GM18951 (cell line): Measurements from ENCODE around the gene DPM3.
A peak's percentile ranks its signal among the peaks of the same experiment; 100 is the strongest.

ENCODE experiments used
- POLR2A ChIP-seq: IDR thresholded peaks from 4 replicates; pipeline ENCODE4 v1.6.1; 2011; ENCODE audit warnings: mild to moderate bottlenecking; ENCODE audit not compliant: insufficient read length, insufficient read depth; ENCODE audit errors: extremely low read depth
- in situ Hi-C: fragments of 300-500 bp; cut with MboI; formaldehyde crosslinking; loops from one replicate; pipeline ENCODE4 v1.12.0; 2022; ENCODE audit warnings: low sequenced_read_pairs, mixed read lengths, inconsistent platforms; ENCODE audit not compliant: unreplicated experiment

The DPM3 gene

DNA sequence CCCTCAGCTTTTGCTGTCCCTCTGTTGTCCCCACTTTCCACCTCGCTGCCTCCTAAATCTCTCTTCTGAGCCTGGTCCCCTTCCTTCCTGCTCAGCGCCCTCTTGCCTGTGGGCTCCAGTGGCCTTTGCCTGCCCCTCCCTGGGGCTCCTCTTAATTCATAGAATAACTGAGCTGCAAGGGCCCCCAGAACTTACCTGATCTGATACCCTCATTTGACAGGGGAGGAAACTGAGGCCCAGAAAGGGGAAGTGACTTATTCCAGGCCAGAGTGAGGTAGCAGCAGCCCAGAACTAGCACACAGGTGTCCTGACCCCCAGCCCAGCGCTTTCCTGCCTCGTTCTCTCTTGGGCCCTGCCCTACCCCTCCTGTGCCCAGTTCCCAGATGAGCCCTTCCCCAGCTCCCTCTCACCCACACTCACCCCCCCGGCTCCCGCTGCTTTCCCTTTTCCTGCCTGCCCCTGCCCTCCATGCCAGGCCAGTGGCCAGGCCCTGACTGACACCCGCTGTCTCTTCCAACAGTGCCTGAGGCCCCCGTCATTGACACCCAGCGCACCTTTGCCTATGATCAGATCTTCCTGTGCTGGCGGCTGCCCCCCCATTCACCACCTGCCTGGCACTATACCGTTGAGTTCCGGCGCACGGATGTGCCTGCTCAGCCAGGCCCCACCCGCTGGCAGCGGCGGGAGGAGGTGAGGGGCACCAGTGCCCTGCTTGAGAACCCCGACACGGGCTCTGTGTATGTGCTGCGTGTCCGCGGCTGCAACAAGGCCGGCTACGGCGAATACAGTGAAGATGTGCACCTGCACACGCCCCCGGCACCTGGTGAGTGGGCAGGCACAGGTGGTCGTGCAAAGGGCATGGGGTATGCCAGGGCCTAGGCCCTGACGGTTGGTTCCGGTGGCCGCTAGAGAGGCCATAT lies 39.0 kb upstream of the DPM3 start:
- TF ChIP-seq POLR2A: no peak
- in situ Hi-C loops: no loop called here

DNA sequence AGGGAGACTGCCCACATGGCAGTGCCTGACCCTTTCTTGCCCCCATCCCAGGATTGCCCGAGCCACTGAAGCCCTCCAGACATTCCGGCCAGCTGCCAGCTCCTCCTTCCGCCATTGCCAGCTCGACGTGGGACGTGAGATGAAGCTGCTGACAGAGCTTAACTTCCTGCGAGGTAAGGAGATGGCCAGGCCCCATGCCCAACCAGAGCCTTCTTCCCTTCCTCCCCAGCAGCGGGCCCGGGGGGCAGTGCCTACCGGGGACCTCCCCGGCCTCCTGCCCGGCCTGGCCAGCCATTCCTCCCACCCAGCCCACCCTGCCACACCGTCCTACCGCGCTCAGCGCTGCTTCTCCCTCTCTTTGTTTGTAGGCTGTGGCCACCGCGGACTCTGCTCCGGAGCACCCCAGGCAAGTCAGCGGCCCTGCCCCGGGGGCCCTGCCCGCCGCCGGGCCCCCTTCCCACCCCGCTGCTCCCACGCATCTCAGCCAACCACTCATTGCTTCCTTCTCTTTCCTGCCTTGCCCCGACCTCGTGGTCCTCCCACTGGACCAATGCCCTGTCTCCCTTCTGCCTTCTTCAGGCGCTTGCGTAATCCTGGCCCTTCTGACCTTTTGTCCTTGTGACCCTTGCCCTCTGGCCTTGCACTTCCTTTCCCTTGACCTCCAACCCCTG lies 38.2 kb upstream of the DPM3 start:
- TF ChIP-seq POLR2A: no peak
- in situ Hi-C loops: no loop called here

DNA sequence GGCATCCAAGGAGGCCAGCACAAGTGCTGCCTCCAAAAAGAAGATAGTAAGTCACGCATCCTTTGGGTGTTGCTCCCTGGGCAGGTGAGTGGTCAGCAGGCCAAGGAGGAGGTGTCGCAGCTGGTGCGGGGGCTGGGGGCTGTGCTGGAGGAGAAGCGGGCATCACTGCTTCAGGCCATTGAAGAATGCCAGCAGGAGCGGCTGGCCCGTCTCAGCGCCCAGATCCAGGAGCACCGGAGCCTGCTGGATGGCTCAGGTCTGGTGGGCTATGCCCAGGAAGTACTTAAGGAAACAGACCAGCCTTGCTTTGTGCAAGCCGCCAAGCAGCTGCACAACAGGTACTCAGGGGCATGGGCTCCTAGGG lies 37.6 kb upstream of the DPM3 start:
- TF ChIP-seq POLR2A: no peak
- in situ Hi-C loops: no loop called here

DNA sequence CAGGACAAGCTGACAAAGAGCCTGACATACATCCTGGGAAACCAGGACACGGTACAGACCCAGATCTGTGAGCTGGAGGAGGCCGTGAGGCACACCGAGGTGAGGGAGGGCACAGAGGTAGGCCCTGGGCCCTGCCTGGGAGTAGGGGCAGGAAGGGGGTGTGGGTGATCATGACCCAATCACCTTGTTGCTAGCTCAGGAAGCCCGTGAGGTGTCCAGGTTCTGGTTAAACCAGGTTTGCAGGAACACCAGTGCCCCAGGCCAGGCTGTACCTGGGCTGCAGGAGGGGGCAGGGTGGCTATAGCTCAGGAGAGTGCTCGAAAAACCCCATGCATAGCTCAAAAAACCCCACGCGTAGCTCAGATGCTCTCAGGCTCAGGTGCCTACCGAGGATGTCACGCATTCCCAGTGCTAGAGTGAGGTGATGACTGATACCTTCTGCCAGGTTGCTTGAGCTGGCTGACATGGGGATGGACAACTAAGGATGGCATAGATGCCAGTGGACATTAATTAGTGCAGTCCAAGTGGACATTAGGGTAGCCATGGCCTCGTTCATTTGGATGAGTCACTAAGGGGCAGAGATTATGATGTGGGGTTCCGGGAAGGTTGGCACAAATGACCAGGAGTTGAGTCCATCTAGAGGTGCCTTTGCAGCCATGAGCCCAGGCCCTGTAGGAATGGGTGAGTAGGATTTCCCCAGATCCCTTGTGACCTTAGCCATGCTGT lies 37.0 kb upstream of the DPM3 start:
- TF ChIP-seq POLR2A: no peak

DNA sequence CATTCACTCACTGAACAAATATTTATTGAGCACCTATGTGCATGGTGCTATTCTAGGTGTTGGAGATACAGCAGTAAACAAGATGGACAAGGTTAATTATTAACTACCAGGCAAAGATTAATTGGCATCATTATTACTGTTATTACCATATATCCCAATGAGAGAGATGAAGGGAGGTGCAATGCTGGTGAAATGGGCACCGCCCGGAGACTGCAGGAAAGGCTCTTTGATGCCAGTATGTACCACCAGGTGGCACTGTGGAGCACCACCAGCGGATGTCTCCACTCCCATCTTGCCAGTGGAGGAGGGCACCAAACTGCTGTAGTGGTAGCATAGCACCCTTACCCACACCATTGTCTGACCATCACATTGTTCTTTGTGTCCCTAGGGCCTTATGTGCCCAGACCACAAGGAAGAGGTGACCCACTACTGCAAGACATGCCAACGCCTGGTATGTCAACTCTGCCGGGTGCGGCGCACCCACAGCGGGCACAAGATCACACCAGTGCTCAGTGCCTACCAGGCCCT lies 36.3 kb upstream of the DPM3 start:
- no peak for TF ChIP-seq POLR2A
- in situ Hi-C loops: no loop called here

More for the DNA sequence above, 37.0 kb upstream of the DPM3 start:
- in situ Hi-C loops: no loop called here

DNA sequence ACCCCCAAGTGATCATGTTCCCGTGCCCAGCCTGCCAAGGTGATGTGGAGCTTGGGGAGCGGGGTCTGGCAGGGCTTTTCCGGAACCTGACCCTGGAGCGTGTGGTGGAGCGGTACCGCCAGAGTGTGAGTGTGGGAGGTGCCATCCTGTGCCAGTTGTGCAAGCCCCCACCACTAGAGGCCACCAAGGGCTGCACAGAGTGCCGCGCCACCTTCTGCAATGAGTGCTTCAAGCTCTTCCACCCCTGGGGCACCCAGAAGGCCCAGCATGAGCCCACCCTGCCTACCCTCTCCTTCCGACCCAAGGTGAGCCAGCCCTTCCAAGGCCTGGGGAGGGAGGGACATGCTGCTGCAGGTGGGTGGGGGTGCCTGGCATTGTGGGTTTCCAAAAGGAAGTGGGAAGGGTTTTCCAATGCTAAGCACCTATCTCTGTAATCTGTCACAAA lies 35.6 kb upstream of the DPM3 start:
- no peak for TF ChIP-seq POLR2A
- in situ Hi-C loops: no loop called here

DNA sequence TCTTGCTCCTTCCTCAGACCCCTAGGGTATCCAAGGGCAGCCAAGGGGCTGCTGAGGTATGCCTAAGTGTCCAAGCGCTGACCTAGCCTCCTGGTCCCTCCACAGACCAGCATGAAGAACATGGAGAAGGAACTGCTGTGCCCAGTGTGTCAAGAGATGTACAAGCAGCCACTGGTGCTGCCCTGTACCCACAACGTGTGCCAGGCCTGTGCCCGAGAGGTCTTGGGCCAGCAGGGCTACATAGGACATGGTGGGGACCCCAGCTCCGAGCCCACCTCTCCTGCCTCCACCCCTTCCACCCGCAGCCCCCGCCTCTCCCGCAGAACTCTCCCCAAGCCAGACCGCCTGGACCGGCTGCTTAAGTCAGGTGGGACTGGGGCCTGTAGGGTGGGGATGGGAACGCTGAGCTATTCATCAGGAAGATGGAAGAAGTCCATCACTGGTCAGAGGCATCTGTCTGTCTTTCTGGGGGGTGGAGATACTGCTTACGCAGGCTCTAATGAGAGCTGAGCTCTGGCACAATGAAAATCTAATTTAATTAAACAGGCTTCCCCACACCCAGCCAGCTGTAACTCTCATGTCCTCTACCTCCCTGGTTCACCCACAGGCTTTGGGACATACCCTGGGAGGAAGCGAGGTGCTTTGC lies 35.1 kb upstream of the DPM3 start:
- in situ Hi-C loops: no loop called here
- no peak for TF ChIP-seq POLR2A

DNA sequence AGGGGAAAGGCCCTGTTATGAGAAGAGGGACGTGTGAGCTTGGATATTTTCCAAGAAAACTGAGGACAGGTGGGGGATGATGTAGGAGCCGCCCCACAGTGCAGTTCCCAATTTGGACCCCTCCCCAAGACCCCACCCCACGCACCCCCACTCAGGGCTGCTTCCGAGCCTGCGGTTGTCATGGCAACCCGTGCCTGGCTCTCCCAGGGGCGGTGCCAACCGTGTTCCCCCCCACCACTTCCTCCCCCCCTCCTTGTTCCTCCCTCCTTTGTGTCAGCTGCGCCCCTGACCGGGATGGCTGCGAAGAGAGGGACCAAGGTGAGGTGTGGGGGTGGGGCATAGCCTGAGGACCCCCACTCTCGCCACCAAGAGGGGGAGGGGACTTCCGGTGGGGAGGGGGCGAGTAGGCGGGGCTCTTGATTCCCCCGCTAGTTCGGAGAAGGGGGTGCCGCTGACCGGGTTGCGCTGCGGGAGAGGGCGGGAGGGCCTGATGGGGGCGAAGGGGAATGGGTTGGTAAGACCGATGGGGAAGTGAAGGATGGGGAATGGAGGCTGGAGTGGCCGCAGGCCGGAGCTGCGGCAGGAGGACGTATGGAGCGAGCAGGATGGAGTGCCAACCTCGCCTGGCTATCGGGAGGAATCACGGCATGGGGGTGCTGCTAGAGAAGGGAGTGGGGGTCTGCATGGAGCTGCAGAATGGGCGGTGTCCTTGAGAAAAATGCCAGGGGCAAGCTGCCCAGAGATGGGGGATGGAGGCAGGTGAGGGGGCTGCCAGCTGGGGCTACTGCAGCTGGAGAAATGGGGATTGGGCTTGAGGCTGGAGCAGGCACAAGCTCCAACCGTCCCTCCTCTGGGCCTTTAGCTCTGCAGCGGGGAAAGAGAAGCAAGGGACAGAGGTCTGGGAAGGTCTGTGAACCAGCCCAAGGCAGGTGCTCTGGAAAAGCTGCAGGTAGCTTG lies 34.3 kb upstream of the DPM3 start:
- in situ Hi-C loops: loop anchor here (5.0 kb wide), 1 partner anchor 87 kb away; no protein-coding TSS in a partner anchor

DNA sequence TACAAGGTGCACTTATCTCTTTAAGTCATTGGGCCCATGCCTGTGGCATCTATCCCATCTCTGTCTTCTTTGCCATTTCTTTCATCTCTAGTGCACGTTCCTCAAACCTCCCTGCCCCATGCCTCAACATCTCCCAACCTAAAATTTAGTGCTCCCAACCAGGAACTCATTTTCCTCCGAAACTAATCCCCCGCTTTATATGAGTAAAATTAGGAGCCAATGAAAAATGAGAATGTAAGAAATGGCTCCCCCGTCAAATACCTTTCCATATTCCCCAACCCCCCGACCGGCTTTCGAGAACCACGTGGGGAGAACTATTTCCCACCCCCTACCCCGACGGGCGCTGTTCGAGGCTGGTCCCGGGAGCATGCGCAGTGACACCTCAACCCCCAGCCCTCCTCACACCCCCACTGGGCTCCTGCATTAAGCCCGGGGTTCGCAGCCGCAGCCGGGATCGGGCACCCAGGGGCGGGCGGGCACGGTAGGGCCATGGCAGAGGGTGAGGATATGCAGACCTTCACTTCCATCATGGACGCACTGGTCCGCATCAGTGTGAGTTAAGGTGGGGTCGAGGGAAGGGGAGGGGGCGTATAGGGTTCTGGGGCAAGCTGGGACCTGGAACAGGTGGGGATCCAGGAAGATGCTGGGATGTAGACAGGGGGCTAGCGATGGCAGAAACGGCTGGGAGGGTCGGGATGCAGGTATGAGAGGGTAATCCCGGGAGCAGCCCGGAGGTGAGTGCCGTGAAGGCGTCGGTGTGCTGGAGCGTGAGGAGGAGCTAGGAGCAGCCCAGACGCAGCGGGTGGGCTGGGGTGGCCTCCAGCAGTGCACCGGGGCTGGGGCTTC lies 33.4 kb upstream of the DPM3 start, which contains the start of gene TRIM46:
TRIM46 (plus strand) TSS at position 372 of the 846 bp plus-strand sequence; CDS start at position 490, 118 bp downstream.
- in situ Hi-C loops: loop anchor here (5.0 kb wide), 1 partner anchor 86 kb away; no protein-coding TSS in a partner anchor
- TF ChIP-seq POLR2A: no peak

More for the DNA sequence above, 34.3 kb upstream of the DPM3 start:
- TF ChIP-seq POLR2A: no peak

DNA sequence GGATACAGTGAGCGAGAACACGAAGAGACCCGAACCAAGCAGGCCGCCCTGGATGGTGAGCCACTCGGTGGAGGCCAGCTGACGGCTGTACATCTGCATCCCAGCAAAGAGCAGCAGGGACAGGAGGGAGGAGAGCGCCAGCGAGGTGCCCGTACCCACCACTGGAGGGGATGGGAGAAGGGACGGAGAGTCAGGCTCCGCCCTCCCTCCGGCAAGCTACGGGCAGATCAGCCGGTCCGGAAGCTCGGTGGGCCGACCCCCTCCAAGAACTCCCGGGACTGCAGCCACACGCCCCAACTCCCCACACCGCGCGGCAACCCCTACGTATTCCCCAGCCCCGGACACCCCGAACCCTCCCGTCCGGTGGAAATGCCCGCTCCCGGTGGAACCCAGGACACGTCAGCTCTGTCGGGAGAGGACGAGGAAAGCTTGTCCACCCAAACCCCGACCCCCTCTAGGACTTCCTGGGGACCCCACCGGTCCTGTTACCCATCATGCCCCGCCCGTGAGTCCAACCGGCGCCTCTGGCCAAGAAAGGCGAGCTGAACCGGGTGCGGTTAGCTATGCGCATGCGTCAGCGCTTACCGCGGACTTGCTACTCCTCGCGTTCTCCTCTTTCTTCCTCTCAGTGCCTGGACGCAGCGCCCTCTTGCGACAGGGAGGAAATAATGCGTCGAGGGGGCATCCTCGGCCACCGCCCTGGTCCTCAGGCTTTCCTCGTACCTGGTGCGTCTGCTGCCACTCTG lies 32.6 kb upstream of the DPM3 start, which contains the start of gene KRTCAP2:
KRTCAP2 (minus strand) TSS at position 573 of the 746 bp plus-strand sequence; CDS start at position 493, 80 bp downstream.
- in situ Hi-C loops: loop anchor here (5.0 kb wide), 1 partner anchor 86 kb away; no protein-coding TSS in a partner anchor

More for the DNA sequence above, 32.6 kb upstream of the DPM3 start, which contains the start of gene KRTCAP2:
- peak; percentile 93 for TF ChIP-seq POLR2A
